Cerebellar cortex (tissue), 1 donor: ENCODE measurements around the gene ANKRD34A.
"Not testable (repeated sequence)": the region's sequence is repeated elsewhere in the genome, so short reads cannot be mapped to it uniquely, and the experiment has no call there.

Source experiments
- DNase-seq: peaks from one replicate; pipeline ENCODE4 v3.0.0-alpha.2; 2015; ENCODE audit warnings: low spot score

Gene ANKRD34A

GRCh38 chr1:145944532-145944931 lies 19.8 kb downstream of the ANKRD34A start:
- no peak for DNase-seq

- no peak for DNase-seq
Measured at GRCh38 chr1:145942871-145943270, 21.5 kb downstream of the ANKRD34A start.

- no peak for DNase-seq
Measured at GRCh38 chr1:145942405-145942804, 22.0 kb downstream of the ANKRD34A start.

GRCh38 chr1:145937436-145937835 lies 26.9 kb downstream of the ANKRD34A start:
- no peak for DNase-seq

GRCh38 chr1:145936247-145936646 lies 28.1 kb downstream of the ANKRD34A start:
- DNase-seq, result no peak

- DNase-seq, result no peak
Measured at GRCh38 chr1:145935708-145936107, 28.7 kb downstream of the ANKRD34A start.

- not testable (repeated sequence) for DNase-seq
Measured at GRCh38 chr1:145932522-145933009, 31.8 kb downstream of the ANKRD34A start.

- DNase-seq, result no peak
Measured at GRCh38 chr1:145927916-145928643, 36.3 kb downstream of the ANKRD34A start.

- peak; percentile 99 for DNase-seq
Measured at GRCh38 chr1:145927063-145927886, 37.1 kb downstream of the ANKRD34A start, which contains the start of gene RBM8A. TSS of gene RBM8A (minus strand) at chr1:145927484. CDS start at chr1:145927426, 58 bp downstream.

- no peak for DNase-seq
Measured at GRCh38 chr1:145926686-145927062, 37.7 kb downstream of the ANKRD34A start.

GRCh38 chr1:145922266-145922665 lies 42.1 kb downstream of the ANKRD34A start:
- DNase-seq, result no peak

GRCh38 chr1:145920297-145920696 lies 44.1 kb downstream of the ANKRD34A start:
- not testable (repeated sequence) for DNase-seq

- peak; percentile 76 for DNase-seq
Measured at GRCh38 chr1:145918992-145919939, 45.1 kb downstream of the ANKRD34A start.

- peak; percentile 91 for DNase-seq
Measured at GRCh38 chr1:145918144-145918991, 46.0 kb downstream of the ANKRD34A start, which contains the start of gene PEX11B. TSS of gene PEX11B (minus strand) at chr1:145918717. CDS start at chr1:145918688, 29 bp downstream.

- peak; percentile 20 for DNase-seq
Measured at GRCh38 chr1:145917595-145917994, 46.8 kb downstream of the ANKRD34A start.

- DNase-seq, result no peak
Measured at GRCh38 chr1:145916745-145917144, 47.6 kb downstream of the ANKRD34A start.

GRCh38 chr1:145912128-145912641 lies 52.2 kb downstream of the ANKRD34A start:
- no peak for DNase-seq
